Muscle layer of duodenum (tissue), 2 donors: ENCODE results near the gene CDKL1.

Source experiments
- H3K27ac ChIP-seq: one replicate; pipeline ENCODE4 v1.7.0; 2013; ENCODE audit warnings: mild to moderate bottlenecking, low read length
- H3K27me3 ChIP-seq: one replicate; pipeline ENCODE4 v1.7.0; 2013; ENCODE audit warnings: low read depth, mild to moderate bottlenecking, control low read depth, low read length
- H3K36me3 ChIP-seq, 2 donors: one replicate each; pipeline ENCODE4 v1.7.0; 2013; ENCODE audit warnings: low read length in 2 of 2, control low read depth in 1 of 2, mild to moderate bottlenecking in 1 of 2; ENCODE audit not compliant: insufficient read depth in 2 of 2, control insufficient read depth in 1 of 2
- H3K4me1 ChIP-seq, 2 donors: one replicate each; pipeline ENCODE4 v1.7.0; 2013; ENCODE audit warnings: low read length in 2 of 2, mild to moderate bottlenecking in 2 of 2, control low read depth in 1 of 2, moderate library complexity in 1 of 2; ENCODE audit not compliant: insufficient read depth in 2 of 2, control insufficient read depth in 1 of 2
- H3K4me3 ChIP-seq, 2 donors: one replicate each; pipeline ENCODE4 v1.7.0; 2013; ENCODE audit warnings: low read length in 2 of 2, low read depth in 1 of 2, mild to moderate bottlenecking in 1 of 2
- H3K9me3 ChIP-seq, 2 donors: one replicate each; pipeline ENCODE4 v1.7.0; 2013; ENCODE audit warnings: low read length in 2 of 2, control low read depth in 1 of 2, mild to moderate bottlenecking in 1 of 2; ENCODE audit not compliant: control insufficient read depth in 1 of 2
- donor health status: healthy.

Gene CDKL1

DNA sequence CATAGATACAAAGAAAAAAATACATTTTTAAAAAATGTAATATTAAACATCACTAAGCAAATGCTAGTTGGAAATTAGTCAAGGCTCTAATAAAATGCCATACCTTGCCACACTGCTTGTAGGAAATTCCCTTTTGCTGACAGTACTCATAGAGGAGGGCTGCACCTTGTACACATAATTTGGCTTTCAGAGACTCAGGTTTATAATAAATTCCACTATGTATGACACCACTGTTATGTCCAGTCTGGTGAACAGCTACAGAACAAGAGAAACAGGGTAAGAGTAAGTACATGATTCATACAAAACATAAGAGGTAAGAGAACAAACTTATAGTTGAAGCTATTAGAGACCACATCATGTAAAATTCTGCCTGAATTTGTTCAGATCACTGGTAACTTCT, 94.8 kb downstream of the CDKL1 start:
- Histone ChIP-seq H3K27ac (no peak overlapping the region), H3K4me1 (no peaks in the 10 kb centered on the region), H3K9me3 (no peaks in the 10 kb centered on the region), H3K27me3 (no peaks in the 10 kb centered on the region), H3K4me3 (no peak overlapping the region), H3K36me3 (no peaks in the 10 kb centered on the region)

DNA sequence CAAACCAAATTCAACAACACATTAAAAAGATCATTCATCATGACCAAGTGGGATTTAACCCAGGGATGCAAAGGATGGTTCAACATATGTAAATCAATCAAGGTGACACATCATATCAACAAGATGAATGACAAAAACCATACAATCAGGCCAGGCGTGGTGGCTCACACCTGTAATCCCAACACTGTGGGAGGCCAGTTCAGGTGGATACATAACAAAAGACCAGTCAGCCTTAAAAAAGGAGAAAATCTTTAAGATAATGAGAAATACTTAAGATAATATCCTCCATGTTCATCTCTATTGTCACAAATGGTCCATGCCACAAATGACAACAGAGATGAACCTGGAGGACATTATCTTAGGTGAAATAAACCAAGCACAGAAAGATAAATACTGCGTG, 97.1 kb downstream of the CDKL1 start:
- H3K4me1 ChIP-seq: no peaks in the 10 kb centered on the region
- no peak overlapping the region for H3K27ac ChIP-seq
- H3K9me3 ChIP-seq: no peaks in the 10 kb centered on the region
- H3K36me3 ChIP-seq: no peaks in the 10 kb centered on the region
- no peak overlapping the region for H3K4me3 ChIP-seq
- no peaks in the 10 kb centered on the region for H3K27me3 ChIP-seq

- Histone ChIP-seq H3K4me3 (no peak overlapping the region), H3K36me3 (peaks cover 0 to 9% of the 10 kb centered on the region in 2 donors), H3K4me1 (no peaks in the 10 kb centered on the region), H3K9me3 (no peaks in the 10 kb centered on the region), H3K27me3 (no peaks in the 10 kb centered on the region), H3K27ac (no peak overlapping the region)
These were observed 106.4 kb downstream of the CDKL1 start for GRCh38 chr14:50290306-50290705.

DNA sequence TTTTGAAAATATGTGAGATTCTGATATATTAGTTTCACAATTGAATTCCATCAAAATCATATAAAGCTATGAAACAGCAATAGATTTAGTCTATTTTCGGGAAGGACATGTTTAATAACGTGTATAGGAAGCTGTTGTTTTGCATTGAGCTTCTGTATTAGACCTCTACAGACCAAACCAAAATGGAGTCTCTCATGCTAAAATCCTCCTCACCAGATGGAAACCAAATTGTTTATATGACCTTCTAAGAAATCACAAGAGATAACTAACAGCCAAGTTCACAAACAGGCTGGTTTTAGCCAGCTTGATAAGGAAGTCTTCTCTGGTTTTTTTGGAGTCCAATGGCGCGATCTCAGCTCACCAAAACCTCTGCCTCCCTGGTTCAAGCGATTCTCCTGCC, 108.5 kb downstream of the CDKL1 start:
- Histone ChIP-seq H3K27ac (no peak overlapping the region), H3K36me3 (peaks cover 0 to 6% of the 10 kb centered on the region in 2 donors), H3K4me3 (no peak overlapping the region), H3K9me3 (no peaks in the 10 kb centered on the region), H3K4me1 (no peaks in the 10 kb centered on the region), H3K27me3 (no peaks in the 10 kb centered on the region)

- Histone ChIP-seq H3K4me1 (no peaks in the 10 kb centered on the region), H3K27me3 (no peaks in the 10 kb centered on the region), H3K9me3 (no peaks in the 10 kb centered on the region), H3K36me3 (peaks cover 0 to 2% of the 10 kb centered on the region in 2 donors), H3K27ac (no peak overlapping the region), H3K4me3 (no peak overlapping the region)
These were observed 110.8 kb downstream of the CDKL1 start for GRCh38 chr14:50285861-50286260.
